Trophoblast cell (in vitro differentiated cells and primary cell): ENCODE results near the gene SSPN.

Experiments used
- DNase-seq, 2 donors: peaks; one replicate each; pipeline ENCODE4 v3.0.0-alpha.2; 2016
- H2AFZ ChIP-seq: 2 replicates; pipeline ENCODE4 v1.6.1; 2013; ENCODE audit warnings: low read length, moderate library complexity, mild to moderate bottlenecking; ENCODE audit not compliant: insufficient read depth, poor library complexity
- H2AK5ac ChIP-seq: 2 replicates; pipeline ENCODE4 v1.6.1; 2013; ENCODE audit warnings: mild to moderate bottlenecking, low read length
- H2BK120ac ChIP-seq: 2 replicates; pipeline ENCODE4 v1.6.1; 2013; ENCODE audit warnings: low read length, mild to moderate bottlenecking, moderate library complexity; ENCODE audit not compliant: insufficient read depth, poor library complexity
- H2BK12ac ChIP-seq: 2 replicates; pipeline ENCODE4 v1.6.1; 2013; ENCODE audit warnings: mild to moderate bottlenecking, low read length, moderate library complexity
- H2BK5ac ChIP-seq: 2 replicates; pipeline ENCODE4 v1.6.1; 2013; ENCODE audit warnings: low read length, low read depth, moderate library complexity, mild to moderate bottlenecking; ENCODE audit not compliant: poor library complexity
- H3K14ac ChIP-seq: 2 replicates; pipeline ENCODE4 v1.6.1; 2013; ENCODE audit warnings: mild to moderate bottlenecking, low read length
- H3K18ac ChIP-seq: 2 replicates; pipeline ENCODE4 v1.6.1; 2013; ENCODE audit warnings: mild to moderate bottlenecking, low read length
- H3K23ac ChIP-seq: 2 replicates; pipeline ENCODE4 v1.6.1; 2013; ENCODE audit warnings: low read length
- H3K27ac ChIP-seq: 2 replicates; pipeline ENCODE4 v1.5.1; 2013; ENCODE audit warnings: low read depth, mild to moderate bottlenecking, inconsistent platforms, low read length, moderate library complexity
- H3K27me3 ChIP-seq: 2 replicates; pipeline ENCODE4 v1.6.1; 2013; ENCODE audit warnings: inconsistent platforms, mild to moderate bottlenecking, low read length, moderate library complexity; ENCODE audit not compliant: insufficient read depth
- H3K36me3 ChIP-seq, 2 experiments: 1 replicate in 1 of 2; 2 replicates in 1 of 2; pipeline ENCODE4 v1.6.1; 2013; ENCODE audit warnings: low read length in 2 of 2, mild to moderate bottlenecking in 2 of 2, moderate library complexity in 1 of 2; ENCODE audit not compliant: insufficient read depth in 2 of 2, control insufficient read depth in 1 of 2
- H3K4ac ChIP-seq: 2 replicates; pipeline ENCODE4 v1.6.1; 2013; ENCODE audit warnings: low read depth, mild to moderate bottlenecking, low read length, moderate library complexity
- H3K4me1 ChIP-seq, 2 experiments: 1 replicate in 1 of 2; 2 replicates in 1 of 2; pipeline ENCODE4 v1.6.1; 2013; ENCODE audit warnings: low read length in 2 of 2, mild to moderate bottlenecking in 2 of 2, moderate library complexity in 1 of 2; ENCODE audit not compliant: insufficient read depth in 2 of 2, control insufficient read depth in 1 of 2
- H3K4me2 ChIP-seq: 2 replicates; pipeline ENCODE4 v1.6.1; 2013; ENCODE audit warnings: inconsistent platforms, mild to moderate bottlenecking, low read length, moderate library complexity
- H3K4me3 ChIP-seq: 2 replicates; pipeline ENCODE4 v1.5.1; 2013; ENCODE audit warnings: mild to moderate bottlenecking, low read depth, low read length, inconsistent platforms
- H3K79me1 ChIP-seq: one replicate; pipeline ENCODE4 v1.6.1; 2013; ENCODE audit warnings: low read length
- H3K79me2 ChIP-seq: 2 replicates; pipeline ENCODE4 v1.6.1; 2013; ENCODE audit warnings: low read length, mild to moderate bottlenecking; ENCODE audit not compliant: control insufficient read depth, insufficient read depth, poor library complexity
- H3K9ac ChIP-seq: 2 replicates; pipeline ENCODE4 v1.6.1; 2013; ENCODE audit warnings: mild to moderate bottlenecking, low read length
- H3K9me3 ChIP-seq: 2 replicates; pipeline ENCODE4 v1.6.1; 2013; ENCODE audit warnings: low read depth, mild to moderate bottlenecking, control low read depth, inconsistent platforms, low read length; ENCODE audit not compliant: insufficient read depth
- H4K12ac ChIP-seq: 2 replicates; pipeline ENCODE4 v1.6.1; 2013; ENCODE audit warnings: low read depth, mild to moderate bottlenecking, low read length, moderate library complexity
- H4K8ac ChIP-seq: 2 replicates; pipeline ENCODE4 v1.6.1; 2013; ENCODE audit warnings: low read depth, mild to moderate bottlenecking, low read length, moderate library complexity
- H4K91ac ChIP-seq: one replicate; pipeline ENCODE4 v1.6.1; 2013; ENCODE audit warnings: low read depth, mild to moderate bottlenecking, low read length, moderate library complexity
- WGBS: extraction: QIAGEN DNeasy Blood & Tissue Kit; methylation state at CpG from one replicate; pipeline ENCODE4 v1.1.7; 2013; ENCODE audit warnings: missing lambda C conversion rate; ENCODE audit not compliant: insufficient read length, insufficient coverage; ENCODE audit errors: extremely low coverage; 5-methylcytosine and 5-hydroxymethylcytosine counted together

Gene SSPN

GRCh38 chr12:26283046-26283445 lies 87.7 kb downstream of the SSPN start:
- no peak overlapping the region for H3K27ac ChIP-seq
- H3K9ac ChIP-seq, result no peak overlapping the region
- no peaks in the 10 kb centered on the region for H3K79me1 ChIP-seq
- H2AFZ ChIP-seq, result no peak overlapping the region
- no peak overlapping the region for H3K18ac ChIP-seq
- no peaks in the 10 kb centered on the region for H3K79me2 ChIP-seq
- H4K91ac ChIP-seq, result no peak overlapping the region
- no peak for DNase-seq
- no peak overlapping the region for H3K4me2 ChIP-seq
- no peak overlapping the region for H3K4ac ChIP-seq
- peaks cover 2% of the 10 kb centered on the region for H3K9me3 ChIP-seq
- H3K4me3 ChIP-seq, result no peak overlapping the region
- no peaks in the 10 kb centered on the region for H3K36me3 ChIP-seq
- no peak overlapping the region for H3K14ac ChIP-seq
- H3K27me3 ChIP-seq, result no peaks in the 10 kb centered on the region
- no CpG with 5 or more reads among the region's 1 CpG for WGBS
- H2BK120ac ChIP-seq, result no peak overlapping the region
- H4K12ac ChIP-seq, result no peak overlapping the region
- H2BK12ac ChIP-seq, result no peak overlapping the region
- H2AK5ac ChIP-seq, result no peak overlapping the region
- no peak overlapping the region for H4K8ac ChIP-seq
- H3K4me1 ChIP-seq, result no peaks in the 10 kb centered on the region
- H2BK5ac ChIP-seq, result no peak overlapping the region
- H3K23ac ChIP-seq, result no peak overlapping the region

- Histone ChIP-seq H3K18ac (no peak overlapping the region), H3K4ac (no peak overlapping the region), H2AK5ac (no peak overlapping the region), H3K9ac (no peak overlapping the region), H3K23ac (no peak overlapping the region), H2BK5ac (no peak overlapping the region), H4K8ac (no peak overlapping the region), H3K9me3 (peaks cover 2% of the 10 kb centered on the region), H2AFZ (no peak overlapping the region), H3K4me1 (no peaks in the 10 kb centered on the region), H4K12ac (no peak overlapping the region), H3K4me3 (no peak overlapping the region), H3K27me3 (no peaks in the 10 kb centered on the region), H3K79me2 (no peaks in the 10 kb centered on the region), H3K14ac (no peak overlapping the region), H3K36me3 (no peaks in the 10 kb centered on the region), H3K4me2 (no peak overlapping the region), H2BK12ac (no peak overlapping the region), H2BK120ac (no peak overlapping the region), H3K27ac (no peak overlapping the region), H4K91ac (no peak overlapping the region), H3K79me1 (no peaks in the 10 kb centered on the region)
- DNase-seq, result no peak
- no CpG with 5 or more reads among the region's 2 CpGs for WGBS
These were observed 88.2 kb downstream of the SSPN start for GRCh38 chr12:26283617-26284016.

GRCh38 chr12:26285401-26285800 lies 90.0 kb downstream of the SSPN start:
- no peak overlapping the region for H2BK12ac ChIP-seq
- no peak overlapping the region for H3K4me2 ChIP-seq
- no peak overlapping the region for H3K18ac ChIP-seq
- DNase-seq, result no peak
- H4K91ac ChIP-seq, result no peak overlapping the region
- H3K27ac ChIP-seq, result no peak overlapping the region
- H3K14ac ChIP-seq, result no peak overlapping the region
- no peak overlapping the region for H2AFZ ChIP-seq
- H3K23ac ChIP-seq, result no peak overlapping the region
- peaks cover 2% of the 10 kb centered on the region for H3K9me3 ChIP-seq
- WGBS, result no CpG with 5 or more reads among the region's 1 CpG
- H3K9ac ChIP-seq, result no peak overlapping the region
- no peak overlapping the region for H3K4ac ChIP-seq
- H2AK5ac ChIP-seq, result no peak overlapping the region
- no peak overlapping the region for H2BK120ac ChIP-seq
- no peaks in the 10 kb centered on the region for H3K79me2 ChIP-seq
- H3K36me3 ChIP-seq, result no peaks in the 10 kb centered on the region
- H4K12ac ChIP-seq, result no peak overlapping the region
- no peaks in the 10 kb centered on the region for H3K27me3 ChIP-seq
- no peak overlapping the region for H4K8ac ChIP-seq
- H2BK5ac ChIP-seq, result no peak overlapping the region
- no peak overlapping the region for H3K4me3 ChIP-seq
- no peaks in the 10 kb centered on the region for H3K4me1 ChIP-seq
- H3K79me1 ChIP-seq, result no peaks in the 10 kb centered on the region

- Histone ChIP-seq H4K91ac (no peak overlapping the region), H3K9me3 (peaks cover 2% of the 10 kb centered on the region), H3K9ac (no peak overlapping the region), H3K4ac (no peak overlapping the region), H3K23ac (no peak overlapping the region), H3K79me1 (no peaks in the 10 kb centered on the region), H3K4me1 (no peaks in the 10 kb centered on the region), H3K18ac (no peak overlapping the region), H3K79me2 (no peaks in the 10 kb centered on the region), H2BK12ac (no peak overlapping the region), H3K4me2 (no peak overlapping the region), H2BK120ac (no peak overlapping the region), H3K27ac (no peak overlapping the region), H2AK5ac (no peak overlapping the region), H3K27me3 (no peaks in the 10 kb centered on the region), H3K4me3 (no peak overlapping the region), H3K14ac (no peak overlapping the region), H4K8ac (no peak overlapping the region), H2AFZ (no peak overlapping the region), H2BK5ac (no peak overlapping the region), H3K36me3 (no peaks in the 10 kb centered on the region), H4K12ac (no peak overlapping the region)
- DNase-seq, result no peak
- WGBS, result no CpG with 5 or more reads among the region's 6 CpGs
These were observed 90.8 kb downstream of the SSPN start for GRCh38 chr12:26286186-26286585.
